ENCODE measurements around the gene ZNF385D. TPM values are rescaled to one million over a fixed set of nuclear protein-coding genes. Genes with fewer than 3 reads are reported as not detected.

The ZNF385D gene
- total RNA-seq, 1 donor from 2014 or later = 0.41 TPM

- Mint-ChIP-seq H3K36me3 (ENCODE audit: low read depth, unreplicated experiment) (no peaks in the 10 kb centered on the region), H3K27ac (ENCODE audit: unreplicated experiment) (no peak overlapping the region), H3K27me3 (ENCODE audit: unreplicated experiment) (peaks cover 1% of the 10 kb centered on the region), H3K4me1 (ENCODE audit: unreplicated experiment) (no peaks in the 10 kb centered on the region), H3K4me3 (ENCODE audit: unreplicated experiment) (no peak overlapping the region), H3K9me3 (ENCODE audit: unreplicated experiment) (no peaks in the 10 kb centered on the region)
- no peak for TF ChIP-seq CTCF (IDR thresholded peaks at IDR 0.05; ENCODE audit: unreplicated experiment)
- no peak for DNase-seq (ENCODE audit: low spot score)
Observed at GRCh38 chr3:21457084-21457483, 293.9 kb downstream of the ZNF385D start.

GRCh38 chr3:21449738-21450137 is 301.3 kb downstream of the ZNF385D start:
- no peaks in the 10 kb centered on the region for H3K27me3 Mint-ChIP-seq (ENCODE audit: unreplicated experiment)
- no peaks in the 10 kb centered on the region for H3K4me1 Mint-ChIP-seq (ENCODE audit: unreplicated experiment)
- H3K27ac Mint-ChIP-seq (ENCODE audit: unreplicated experiment) = no peak overlapping the region
- no peaks in the 10 kb centered on the region for H3K36me3 Mint-ChIP-seq (ENCODE audit: low read depth, unreplicated experiment)
- DNase-seq (ENCODE audit: low spot score) = no peak
- no peaks in the 10 kb centered on the region for H3K9me3 Mint-ChIP-seq (ENCODE audit: unreplicated experiment)
- no peak for TF ChIP-seq CTCF (IDR thresholded peaks at IDR 0.05; ENCODE audit: unreplicated experiment)
- H3K4me3 Mint-ChIP-seq (ENCODE audit: unreplicated experiment) = no peak overlapping the region

- Mint-ChIP-seq H3K9me3 (ENCODE audit: unreplicated experiment) (no peaks in the 10 kb centered on the region), H3K27me3 (ENCODE audit: unreplicated experiment) (no peaks in the 10 kb centered on the region), H3K36me3 (ENCODE audit: low read depth, unreplicated experiment) (no peaks in the 10 kb centered on the region), H3K4me1 (ENCODE audit: unreplicated experiment) (no peaks in the 10 kb centered on the region), H3K27ac (ENCODE audit: unreplicated experiment) (no peak overlapping the region), H3K4me3 (ENCODE audit: unreplicated experiment) (no peak overlapping the region)
- no peak for TF ChIP-seq CTCF (IDR thresholded peaks at IDR 0.05; ENCODE audit: unreplicated experiment)
- no peak for DNase-seq (ENCODE audit: low spot score)
Observed at GRCh38 chr3:21447476-21448151, 303.4 kb downstream of the ZNF385D start.

- Mint-ChIP-seq H3K9me3 (ENCODE audit: unreplicated experiment) (no peaks in the 10 kb centered on the region), H3K27me3 (ENCODE audit: unreplicated experiment) (no peaks in the 10 kb centered on the region), H3K4me1 (ENCODE audit: unreplicated experiment) (no peaks in the 10 kb centered on the region), H3K27ac (ENCODE audit: unreplicated experiment) (no peak overlapping the region), H3K36me3 (ENCODE audit: low read depth, unreplicated experiment) (no peaks in the 10 kb centered on the region), H3K4me3 (ENCODE audit: unreplicated experiment) (no peak overlapping the region)
- no peak for TF ChIP-seq CTCF (IDR thresholded peaks at IDR 0.05; ENCODE audit: unreplicated experiment)
- no peak for DNase-seq (ENCODE audit: low spot score)
Observed at GRCh38 chr3:21446945-21447475, 304.0 kb downstream of the ZNF385D start.

GRCh38 chr3:21446027-21446426 is 305.0 kb downstream of the ZNF385D start:
- H3K27me3 Mint-ChIP-seq (ENCODE audit: unreplicated experiment) = no peaks in the 10 kb centered on the region
- DNase-seq (ENCODE audit: low spot score) = no peak
- no peaks in the 10 kb centered on the region for H3K36me3 Mint-ChIP-seq (ENCODE audit: low read depth, unreplicated experiment)
- H3K27ac Mint-ChIP-seq (ENCODE audit: unreplicated experiment) = no peak overlapping the region
- TF ChIP-seq CTCF (IDR thresholded peaks at IDR 0.05; ENCODE audit: unreplicated experiment) = no peak
- no peaks in the 10 kb centered on the region for H3K4me1 Mint-ChIP-seq (ENCODE audit: unreplicated experiment)
- H3K9me3 Mint-ChIP-seq (ENCODE audit: unreplicated experiment) = no peaks in the 10 kb centered on the region
- H3K4me3 Mint-ChIP-seq (ENCODE audit: unreplicated experiment) = no peak overlapping the region

Data from endothelial cell (in vitro differentiated cells).